HepG2 (cell line): ENCODE results near the gene DPP6. TPM values are rescaled to one million over a fixed set of nuclear protein-coding genes. Genes with fewer than 3 reads are reported as not detected.

ENCODE experiments used
- ATAC-seq: fragments of 200-7000 bp; cut with Tn5 transposase; 3 replicates; pipeline ENCODE4 v1.9.1; 2020; ENCODE audit warnings: mild to moderate bottlenecking, moderate library complexity
- BruUV-seq: library from RNA; stranded (reverse); fragments of 400-500 nt; replicated peaks from 2 replicates; lab custom pipeline; 2021; lab: Mats Ljungman, UMichigan
- CTCF ChIA-PET: fragments of 300-600 bp; formaldehyde crosslinking; extraction: SDS; loops from one replicate; lab custom pipeline; 2021; ENCODE audit warnings: low total read pairs, inconsistent platforms, low intra/inter-chr PET ratio; lab: Yijun Ruan, JAX
- POLR2A ChIA-PET: fragments of 350-600 bp; sonication (Branson Sonifier 250); formaldehyde crosslinking; loops from one replicate; lab custom pipeline; 2020; ENCODE audit warnings: antibody characterized with exemption, inconsistent platforms; lab: Yijun Ruan, JAX
- DNase-seq: peaks from one replicate; pipeline ENCODE4 v3.0.0-alpha.2; 2015; ENCODE audit warnings: low spot score
- FAIRE-seq: peaks from 3 replicates; lab custom pipeline; 2011; peaks lifted over from hg19 to GRCh38; lab: Jason Lieb, UNC
- H2AFZ ChIP-seq: one replicate; pipeline ENCODE4 v1.6.1; 2011; ENCODE audit warnings: low read length, inconsistent platforms
- H3K27ac ChIP-seq: fragments of 300-600 bp; 3 replicates; pipeline ENCODE4 v1.8.0; 2011; ENCODE audit warnings: mixed run types, mild to moderate bottlenecking, mixed read lengths, low read length, inconsistent platforms; ENCODE audit not compliant: insufficient read depth; ENCODE audit errors: extremely low read length
- H3K27me3 ChIP-seq, 2 experiments: fragments of 200-600 bp in 1 of 2; 2 replicates in 1 of 2; 3 replicates in 1 of 2; pipeline versions ENCODE4 v1.6.0 to v1.8.0; 2011; ENCODE audit warnings: low read length in 2 of 2, mild to moderate bottlenecking in 2 of 2, moderate library complexity in 2 of 2, inconsistent platforms in 1 of 2; ENCODE audit not compliant: insufficient read depth in 2 of 2, control insufficient read depth in 1 of 2
- H3K36me3 ChIP-seq, 2 experiments: fragments of 200-600 bp in 1 of 2; replicated peaks in 1 of 2; 2 replicates in 1 of 2; 3 replicates in 1 of 2; pipeline versions ENCODE4 v1.5.1 to v1.8.0; 2011; ENCODE audit warnings: low read length in 2 of 2, inconsistent platforms in 1 of 2; ENCODE audit not compliant: insufficient read depth in 2 of 2, control insufficient read depth in 1 of 2
- H3K4me1 ChIP-seq: 2 replicates; pipeline ENCODE4 v1.5.1; 2012; ENCODE audit warnings: low read length, inconsistent platforms; ENCODE audit not compliant: insufficient read depth
- H3K4me2 ChIP-seq: 2 replicates; pipeline ENCODE4 v1.6.0; 2011; ENCODE audit warnings: low read depth, low read length, inconsistent platforms
- H3K4me3 ChIP-seq, 3 experiments: fragments of 200-600 bp in 1 of 3; sonication (generic), shearing (Covaris generic) in 1 of 3; replicated peaks in 1 of 3; 2 replicates each; pipeline ENCODE4 v1.5.1; 2011 to 2016; ENCODE audit warnings: low read length in 3 of 3, inconsistent platforms in 2 of 3, low read depth in 2 of 3, mild to moderate bottlenecking in 2 of 3, control low read depth in 1 of 3, mixed read lengths in 1 of 3; ENCODE audit not compliant: insufficient read depth in 1 of 3
- H3K79me2 ChIP-seq: one replicate; pipeline ENCODE4 v1.6.1; 2011; ENCODE audit warnings: low read length, inconsistent platforms; ENCODE audit not compliant: insufficient read depth
- H3K9ac ChIP-seq: 2 replicates; pipeline ENCODE4 v1.6.0; 2011; ENCODE audit warnings: mild to moderate bottlenecking, low read depth, low read length, inconsistent platforms; ENCODE audit not compliant: insufficient read depth
- H3K9me3 ChIP-seq: 2 replicates; pipeline ENCODE4 v1.5.1; 2012; ENCODE audit warnings: mild to moderate bottlenecking, low read length
- H4K20me1 ChIP-seq: 2 replicates; pipeline ENCODE4 v1.6.0; 2011; ENCODE audit warnings: inconsistent platforms, mild to moderate bottlenecking, low read length, moderate library complexity; ENCODE audit not compliant: insufficient read depth
- PHF21A ChIP-seq: sonication (generic); formaldehyde crosslinking; IDR thresholded peaks from 2 replicates; pipeline ENCODE4 v1.5.0; 2020; ENCODE audit warnings: mild to moderate bottlenecking, missing genetic modification reagents
- ZNF30 ChIP-seq: sonication (generic); formaldehyde crosslinking; IDR thresholded peaks from 2 replicates; pipeline ENCODE4 v1.5.0; 2020; ENCODE audit warnings: mild to moderate bottlenecking, missing genetic modification reagents
- WGBS: methylation state at CpG from one replicate; pipeline ENCODE4 v1.1.6; 2017; ENCODE audit warnings: low lambda C conversion rate; 5-methylcytosine and 5-hydroxymethylcytosine counted together
- in situ Hi-C: cut with HindIII; loops from 2 replicates; pipeline ENCODE4 v1.10.0; 2017; ENCODE audit warnings: low pct_unique_long_range_greater_than_20kb; ENCODE audit not compliant: extremely low pct_ligation_motif_present
- intact Hi-C: fragments of 100-400 bp; cut with micrococcal nuclease; formaldehyde crosslinking; loops from one replicate; pipeline ENCODE4 v1.10.0; 2022; ENCODE audit not compliant: unreplicated experiment
- polyA plus RNA-seq, 8 experiments: library from polyadenylated mRNA; depleted of rRNA in 3 of 8; stranded (reverse) in 7 of 8; unstranded in 1 of 8; fragments of >200 nt; fragmentation: Illumina TruSeq in 4 of 8; extraction: Trizol in 4 of 8; gene quantifications; 2 replicates each; pipeline versions ENCODE4 v1.2.1 to v1.2.3, GENCODE V29; 2011 to 2016; ENCODE audit warnings: low read depth in 4 of 8, missing spikeins in 1 of 8, mixed read lengths in 1 of 8; ENCODE audit not compliant: insufficient read depth in 1 of 8
- total RNA-seq, 5 experiments: library from RNA; depleted of rRNA; stranded (reverse); fragments of >200 nt; fragmentation: Illumina TruSeq; extraction: Trizol; gene quantifications; 2 replicates each; pipeline ENCODE4 v1.2.3, GENCODE V29; 2016; ENCODE audit warnings: low read depth in 1 of 5
- TF ChIP-seq, protein P1 (sequence below): fragments of 450-650 bp; IDR thresholded peaks from 2 replicates; pipeline ENCODE4 v1.6.1; 2016
- TF ChIP-seq, protein P2 (sequence below): sonication (generic); formaldehyde crosslinking; IDR thresholded peaks from 2 replicates; pipeline ENCODE4 v1.4.0; 2020; ENCODE audit warnings: missing genetic modification reagents
- TF ChIP-seq, protein P3 (sequence below): sonication (generic); formaldehyde crosslinking; IDR thresholded peaks from 2 replicates; pipeline ENCODE4 v1.8.0; 2022; ENCODE audit warnings: mild to moderate bottlenecking, missing genetic modification reagents

Gene DPP6
- total and polyA plus RNA-seq, 2 of the 13 experiments (the other 11 are each of a cell fraction or from before 2014, with no cell fraction given) = not detected

DNA sequence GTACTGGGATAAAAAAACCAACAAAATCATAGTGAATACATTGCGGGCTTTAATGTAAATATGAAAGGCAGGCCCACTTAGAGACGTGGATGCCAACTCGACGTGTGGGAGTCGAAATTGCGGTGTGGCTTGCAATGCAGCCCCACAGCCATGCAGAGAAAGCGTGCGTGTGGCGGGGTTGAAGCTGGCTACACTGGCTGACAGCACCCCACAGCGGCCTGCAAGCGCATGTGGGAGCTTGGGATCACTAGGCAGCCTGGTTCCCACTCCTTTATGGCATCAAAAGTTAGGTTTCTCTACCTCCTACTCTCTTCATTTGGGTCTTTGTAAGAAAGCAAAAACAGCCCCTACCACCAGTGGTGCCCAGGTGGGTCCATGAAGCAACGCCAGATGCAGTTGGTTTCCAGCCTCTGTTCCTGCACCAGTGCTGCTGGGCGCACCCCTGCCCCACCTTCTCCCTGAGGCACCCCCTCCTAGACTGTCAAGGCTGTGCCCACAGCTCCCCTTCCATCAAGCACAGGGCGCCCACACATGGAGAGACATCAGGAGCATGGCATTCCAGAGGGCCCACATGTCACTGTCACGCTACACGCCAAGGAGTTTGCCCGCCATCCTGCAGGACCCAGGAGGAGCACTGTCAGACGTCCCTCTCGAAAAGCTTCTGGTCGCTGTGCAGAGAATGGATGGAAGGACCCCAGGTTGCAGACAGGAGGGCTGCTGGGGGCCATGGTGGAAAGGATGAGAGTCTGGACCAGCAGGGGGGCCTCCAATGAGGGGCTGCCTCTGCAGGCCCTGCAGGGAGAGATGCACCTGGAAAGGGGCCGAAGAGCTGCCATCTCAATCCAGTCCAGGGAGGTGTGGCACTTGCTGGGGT lies 807.8 kb downstream of the DPP6 start:
- no TSS peak for BruUV-seq
- Histone ChIP-seq H3K27me3 (peaks cover 4 to 52% of the 10 kb centered on the region in 2 experiments; a peak in 3 of 5 replicates), H3K36me3 (no peaks in the 10 kb centered on the region), H3K4me2 (no peak overlapping the region)
- in situ Hi-C loops = no loop called here
- DNase-seq = no peak
- TF ChIP-seq, protein P1, sequence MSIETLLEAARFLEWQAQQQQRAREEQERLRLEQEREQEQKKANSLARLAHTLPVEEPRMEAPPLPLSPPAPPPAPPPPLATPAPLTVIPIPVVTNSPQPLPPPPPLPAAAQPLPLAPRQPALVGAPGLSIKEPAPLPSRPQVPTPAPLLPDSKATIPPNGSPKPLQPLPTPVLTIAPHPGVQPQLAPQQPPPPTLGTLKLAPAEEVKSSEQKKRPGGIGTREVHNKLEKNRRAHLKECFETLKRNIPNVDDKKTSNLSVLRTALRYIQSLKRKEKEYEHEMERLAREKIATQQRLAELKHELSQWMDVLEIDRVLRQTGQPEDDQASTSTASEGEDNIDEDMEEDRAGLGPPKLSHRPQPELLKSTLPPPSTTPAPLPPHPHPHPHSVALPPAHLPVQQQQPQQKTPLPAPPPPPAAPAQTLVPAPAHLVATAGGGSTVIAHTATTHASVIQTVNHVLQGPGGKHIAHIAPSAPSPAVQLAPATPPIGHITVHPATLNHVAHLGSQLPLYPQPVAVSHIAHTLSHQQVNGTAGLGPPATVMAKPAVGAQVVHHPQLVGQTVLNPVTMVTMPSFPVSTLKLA = 0 out of 2 replicates have a peak, but pooled peaks have one; percentile 31
- TF ChIP-seq, protein P2, sequence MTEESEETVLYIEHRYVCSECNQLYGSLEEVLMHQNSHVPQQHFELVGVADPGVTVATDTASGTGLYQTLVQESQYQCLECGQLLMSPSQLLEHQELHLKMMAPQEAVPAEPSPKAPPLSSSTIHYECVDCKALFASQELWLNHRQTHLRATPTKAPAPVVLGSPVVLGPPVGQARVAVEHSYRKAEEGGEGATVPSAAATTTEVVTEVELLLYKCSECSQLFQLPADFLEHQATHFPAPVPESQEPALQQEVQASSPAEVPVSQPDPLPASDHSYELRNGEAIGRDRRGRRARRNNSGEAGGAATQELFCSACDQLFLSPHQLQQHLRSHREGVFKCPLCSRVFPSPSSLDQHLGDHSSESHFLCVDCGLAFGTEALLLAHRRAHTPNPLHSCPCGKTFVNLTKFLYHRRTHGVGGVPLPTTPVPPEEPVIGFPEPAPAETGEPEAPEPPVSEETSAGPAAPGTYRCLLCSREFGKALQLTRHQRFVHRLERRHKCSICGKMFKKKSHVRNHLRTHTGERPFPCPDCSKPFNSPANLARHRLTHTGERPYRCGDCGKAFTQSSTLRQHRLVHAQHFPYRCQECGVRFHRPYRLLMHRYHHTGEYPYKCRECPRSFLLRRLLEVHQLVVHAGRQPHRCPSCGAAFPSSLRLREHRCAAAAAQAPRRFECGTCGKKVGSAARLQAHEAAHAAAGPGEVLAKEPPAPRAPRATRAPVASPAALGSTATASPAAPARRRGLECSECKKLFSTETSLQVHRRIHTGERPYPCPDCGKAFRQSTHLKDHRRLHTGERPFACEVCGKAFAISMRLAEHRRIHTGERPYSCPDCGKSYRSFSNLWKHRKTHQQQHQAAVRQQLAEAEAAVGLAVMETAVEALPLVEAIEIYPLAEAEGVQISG (CRISPR knock-in tag) = no peak
- TF ChIP-seq, protein P3, sequence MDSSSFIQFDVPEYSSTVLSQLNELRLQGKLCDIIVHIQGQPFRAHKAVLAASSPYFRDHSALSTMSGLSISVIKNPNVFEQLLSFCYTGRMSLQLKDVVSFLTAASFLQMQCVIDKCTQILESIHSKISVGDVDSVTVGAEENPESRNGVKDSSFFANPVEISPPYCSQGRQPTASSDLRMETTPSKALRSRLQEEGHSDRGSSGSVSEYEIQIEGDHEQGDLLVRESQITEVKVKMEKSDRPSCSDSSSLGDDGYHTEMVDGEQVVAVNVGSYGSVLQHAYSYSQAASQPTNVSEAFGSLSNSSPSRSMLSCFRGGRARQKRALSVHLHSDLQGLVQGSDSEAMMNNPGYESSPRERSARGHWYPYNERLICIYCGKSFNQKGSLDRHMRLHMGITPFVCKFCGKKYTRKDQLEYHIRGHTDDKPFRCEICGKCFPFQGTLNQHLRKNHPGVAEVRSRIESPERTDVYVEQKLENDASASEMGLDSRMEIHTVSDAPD (CRISPR knock-in tag) = no peak
- TF ChIP-seq PHF21A (CRISPR knock-in tag) (no peak), ZNF30 (CRISPR knock-in tag) (no peak)
- TF ChIP-seq, all 625 proteins: peak for 1
- Histone ChIP-seq H3K79me2 (no peaks in the 10 kb centered on the region), H3K4me3 (no peak overlapping the region), H3K27ac (no peak overlapping the region), H3K4me1 (no peaks in the 10 kb centered on the region), H2AFZ (no peak overlapping the region), H4K20me1 (no peaks in the 10 kb centered on the region; the same call in 1 of the 2 replicates), H3K9me3 (no peaks in the 10 kb centered on the region), H3K9ac (no peak overlapping the region)
- ChIA-PET CTCF (no interaction called here), POLR2A (no interaction called here)
- no peak; the same call in 2 of the 3 replicates for ATAC-seq
- FAIRE-seq = no peak
- intact Hi-C loops = no loop called here
- WGBS = 39% methylated on average over 13 of the region's 21 CpGs
